ENCODE data around the gene SKAP1. TPM values are rescaled to one million over a fixed set of nuclear protein-coding genes. Genes with fewer than 3 reads are reported as not detected.

Gene SKAP1
- total RNA-seq, 1 experiment from 2014 or later: not detected

DNA sequence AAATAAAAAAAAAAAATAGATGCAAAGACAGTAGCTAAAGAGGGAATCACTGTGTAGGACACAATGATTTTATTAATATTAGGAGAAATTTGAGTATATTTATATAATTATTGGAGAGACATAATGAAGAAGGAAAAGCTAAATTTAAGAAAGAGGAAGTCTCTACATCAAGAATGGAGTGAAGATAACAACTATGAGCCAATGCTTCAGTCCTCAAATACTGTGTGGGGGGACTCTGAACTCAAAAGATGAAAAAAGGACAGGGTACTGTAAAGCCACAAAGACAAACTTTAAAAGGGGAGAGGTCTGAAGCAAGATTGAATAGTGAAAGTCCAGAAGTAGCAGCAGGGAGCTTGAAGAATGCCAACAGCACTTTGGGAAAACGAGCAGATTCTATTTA, 44.7 kb downstream of the SKAP1 start:
- no peak overlapping the region for H3K4me3 Mint-ChIP-seq (ENCODE audit: unreplicated experiment)
- intact Hi-C loops (cut with micrococcal nuclease): no loop called here
- TF ChIP-seq, protein P1, sequence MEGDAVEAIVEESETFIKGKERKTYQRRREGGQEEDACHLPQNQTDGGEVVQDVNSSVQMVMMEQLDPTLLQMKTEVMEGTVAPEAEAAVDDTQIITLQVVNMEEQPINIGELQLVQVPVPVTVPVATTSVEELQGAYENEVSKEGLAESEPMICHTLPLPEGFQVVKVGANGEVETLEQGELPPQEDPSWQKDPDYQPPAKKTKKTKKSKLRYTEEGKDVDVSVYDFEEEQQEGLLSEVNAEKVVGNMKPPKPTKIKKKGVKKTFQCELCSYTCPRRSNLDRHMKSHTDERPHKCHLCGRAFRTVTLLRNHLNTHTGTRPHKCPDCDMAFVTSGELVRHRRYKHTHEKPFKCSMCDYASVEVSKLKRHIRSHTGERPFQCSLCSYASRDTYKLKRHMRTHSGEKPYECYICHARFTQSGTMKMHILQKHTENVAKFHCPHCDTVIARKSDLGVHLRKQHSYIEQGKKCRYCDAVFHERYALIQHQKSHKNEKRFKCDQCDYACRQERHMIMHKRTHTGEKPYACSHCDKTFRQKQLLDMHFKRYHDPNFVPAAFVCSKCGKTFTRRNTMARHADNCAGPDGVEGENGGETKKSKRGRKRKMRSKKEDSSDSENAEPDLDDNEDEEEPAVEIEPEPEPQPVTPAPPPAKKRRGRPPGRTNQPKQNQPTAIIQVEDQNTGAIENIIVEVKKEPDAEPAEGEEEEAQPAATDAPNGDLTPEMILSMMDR (IDR thresholded peaks at IDR 0.05; ENCODE audit: unreplicated experiment): no peak
- peaks cover 56% of the 10 kb centered on the region for H3K27me3 Mint-ChIP-seq (ENCODE audit: insufficient read depth, unreplicated experiment)
- POLR2A ChIA-PET: no interaction called here
- no peaks in the 10 kb centered on the region for H3K4me1 Mint-ChIP-seq (ENCODE audit: insufficient read depth, unreplicated experiment)
- DNase-seq (ENCODE audit: unreplicated experiment): no peak
- no peak overlapping the region for H3K27ac Mint-ChIP-seq (ENCODE audit: low read depth, unreplicated experiment)
- CTCF ChIA-PET: interaction anchor here (0.6 to 1.2 kb wide), 3 partner anchors 9 to 250 kb away, joined by 3 to 4 read pairs (median 4); no protein-coding TSS in a partner anchor
- no TSS peak for BruUV-seq (replicated peaks)
- no peaks in the 10 kb centered on the region for H3K36me3 Mint-ChIP-seq (ENCODE audit: insufficient read depth, unreplicated experiment)
- H3K9me3 Mint-ChIP-seq (ENCODE audit: unreplicated experiment): no peaks in the 10 kb centered on the region

DNA sequence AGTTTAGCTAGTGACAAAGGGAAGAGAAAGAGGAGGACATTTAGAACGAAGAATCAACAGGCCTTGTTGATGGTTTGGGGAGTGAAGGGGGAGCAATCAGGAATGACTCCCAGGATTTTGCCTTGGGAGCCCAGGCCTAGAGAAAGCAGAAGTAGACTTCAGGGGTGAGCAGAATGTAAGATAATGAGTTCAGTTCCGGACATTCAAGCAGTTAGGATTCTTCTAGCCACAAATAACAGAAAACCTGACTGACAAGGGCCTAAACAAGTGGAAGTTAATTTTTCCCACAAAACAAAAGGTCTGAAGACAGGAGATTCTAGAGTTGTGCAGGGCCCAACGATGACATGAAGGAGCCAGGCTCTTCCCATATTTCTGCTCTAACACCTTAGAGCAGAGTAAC, 45.9 kb downstream of the SKAP1 start:
- Mint-ChIP-seq H3K4me3 (ENCODE audit: unreplicated experiment) (no peak overlapping the region), H3K27ac (ENCODE audit: low read depth, unreplicated experiment) (no peak overlapping the region), H3K9me3 (ENCODE audit: unreplicated experiment) (no peaks in the 10 kb centered on the region), H3K36me3 (ENCODE audit: insufficient read depth, unreplicated experiment) (no peaks in the 10 kb centered on the region), H3K27me3 (ENCODE audit: insufficient read depth, unreplicated experiment) (peaks cover 56% of the 10 kb centered on the region), H3K4me1 (ENCODE audit: insufficient read depth, unreplicated experiment) (no peaks in the 10 kb centered on the region)
- TF ChIP-seq, protein P1 (IDR thresholded peaks at IDR 0.05; ENCODE audit: unreplicated experiment): no peak
- no peak for DNase-seq (ENCODE audit: unreplicated experiment)
- ChIA-PET CTCF (interaction anchor here (0.7 kb wide), 2 partner anchors 238 to 647 kb away, joined by 3 to 4 read pairs; no protein-coding TSS in a partner anchor), POLR2A (interaction anchor here (0.6 kb wide), 1 partner anchor 24 kb away, joined by 4 read pairs; no protein-coding TSS in a partner anchor)
- BruUV-seq (replicated peaks): no TSS peak
- intact Hi-C loops (cut with micrococcal nuclease): no loop called here

DNA sequence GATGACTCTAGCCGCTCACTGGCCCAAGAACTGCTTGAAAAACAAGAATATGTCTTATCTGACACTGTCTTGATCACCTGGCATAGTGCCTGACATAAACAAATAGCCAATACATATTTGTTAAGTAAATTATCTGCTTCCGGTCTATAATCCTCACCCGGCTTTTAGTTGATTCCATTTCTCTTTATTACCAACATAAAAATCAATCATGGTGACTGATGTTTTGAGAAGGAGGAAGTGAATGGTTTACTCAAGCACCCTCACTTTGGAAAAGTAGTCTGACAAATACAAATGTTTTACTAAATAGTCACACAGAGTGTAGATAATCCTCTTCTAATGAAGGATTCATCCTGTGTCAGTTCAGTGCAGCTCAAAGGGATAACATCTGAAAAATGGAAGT, 47.0 kb downstream of the SKAP1 start:
- BruUV-seq (replicated peaks): no TSS peak
- peaks cover 56% of the 10 kb centered on the region for H3K27me3 Mint-ChIP-seq (ENCODE audit: insufficient read depth, unreplicated experiment)
- H3K36me3 Mint-ChIP-seq (ENCODE audit: insufficient read depth, unreplicated experiment): no peaks in the 10 kb centered on the region
- ChIA-PET CTCF (interaction anchor here (0.6 kb wide), 1 partner anchor 80 kb away, joined by 3 read pairs; no protein-coding TSS in a partner anchor), POLR2A (interaction anchor here (0.6 to 1.2 kb wide), 3 partner anchors 9 to 399 kb away, joined by 3 read pairs; no protein-coding TSS in a partner anchor)
- no peak overlapping the region for H3K27ac Mint-ChIP-seq (ENCODE audit: low read depth, unreplicated experiment)
- no peak for DNase-seq (ENCODE audit: unreplicated experiment)
- TF ChIP-seq, protein P1 (IDR thresholded peaks at IDR 0.05; ENCODE audit: unreplicated experiment): no peak
- H3K4me1 Mint-ChIP-seq (ENCODE audit: insufficient read depth, unreplicated experiment): no peaks in the 10 kb centered on the region
- intact Hi-C loops (cut with micrococcal nuclease): no loop called here
- no peak overlapping the region for H3K4me3 Mint-ChIP-seq (ENCODE audit: unreplicated experiment)
- no peaks in the 10 kb centered on the region for H3K9me3 Mint-ChIP-seq (ENCODE audit: unreplicated experiment)

DNA sequence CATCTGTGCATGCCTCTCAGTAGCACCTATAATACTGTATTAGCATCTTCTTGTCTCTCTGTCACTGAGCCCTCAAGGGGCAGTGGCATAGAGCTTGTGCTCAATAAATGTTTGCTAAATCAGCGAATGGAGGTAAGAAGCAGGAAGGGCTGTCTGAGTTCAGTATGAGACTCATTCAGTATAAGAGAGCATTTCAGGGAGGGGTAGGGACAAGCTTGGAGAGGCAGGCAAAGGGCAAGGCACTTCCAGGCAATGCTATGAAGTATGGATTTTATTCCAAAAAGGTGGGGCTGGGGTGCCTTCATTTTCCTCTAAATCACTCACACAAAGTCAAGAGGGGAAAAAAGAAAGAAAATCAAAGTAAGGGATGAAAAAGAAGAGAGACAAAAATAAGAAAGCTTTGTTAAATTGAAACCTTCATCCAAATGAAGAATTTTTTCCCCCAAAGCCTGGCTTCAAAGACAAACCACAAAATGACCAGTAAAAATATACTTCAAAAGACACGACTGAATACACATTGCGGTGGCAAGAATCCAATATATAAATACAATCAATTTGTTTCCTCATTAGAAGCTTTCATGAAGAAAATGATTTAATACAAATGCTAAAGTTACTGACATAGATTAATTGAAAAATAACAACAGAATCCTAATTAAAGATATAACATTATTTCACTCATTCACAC, 51.2 kb downstream of the SKAP1 start:
- intact Hi-C loops (cut with micrococcal nuclease): no loop called here
- ChIA-PET POLR2A (no interaction called here), CTCF (interaction anchor here (0.6 to 1.7 kb wide), 5 partner anchors 27 to 1077 kb away, joined by 3 to 9 read pairs (median 4); no protein-coding TSS in a partner anchor)
- Mint-ChIP-seq H3K4me1 (ENCODE audit: insufficient read depth, unreplicated experiment) (no peaks in the 10 kb centered on the region), H3K36me3 (ENCODE audit: insufficient read depth, unreplicated experiment) (no peaks in the 10 kb centered on the region), H3K4me3 (ENCODE audit: unreplicated experiment) (no peak overlapping the region), H3K9me3 (ENCODE audit: unreplicated experiment) (no peaks in the 10 kb centered on the region), H3K27ac (ENCODE audit: low read depth, unreplicated experiment) (no peak overlapping the region), H3K27me3 (ENCODE audit: insufficient read depth, unreplicated experiment) (peaks cover 25% of the 10 kb centered on the region)
- BruUV-seq (replicated peaks): no TSS peak
- TF ChIP-seq, protein P1 (IDR thresholded peaks at IDR 0.05; ENCODE audit: unreplicated experiment): no peak
- DNase-seq (ENCODE audit: unreplicated experiment): no peak

All from MCF 10A (cell line).